ENCODE measurements around the gene GPATCH3.
"Not testable (repeated sequence)": the region's sequence is repeated elsewhere in the genome, so short reads cannot be mapped to it uniquely, and the experiment has no call there.

GPATCH3 gene

GRCh38 chr1:26881611-26882010 lies 18.7 kb downstream of the GPATCH3 start:
- not testable (repeated sequence) for H3K4me1 ChIP-seq (ENCODE audit: control insufficient read depth, insufficient read depth, low read length); H3K27ac ChIP-seq (ENCODE audit: low read depth, low read length); H3K4me3 ChIP-seq (ENCODE audit: low read length); H3K27me3 ChIP-seq (ENCODE audit: control insufficient read depth, insufficient read depth, low read length); H3K9ac ChIP-seq (ENCODE audit: low read length)
- peaks cover 46% of the 10 kb centered on the region for H3K36me3 ChIP-seq (ENCODE audit: control insufficient read depth, insufficient read depth, low read length)

DNA sequence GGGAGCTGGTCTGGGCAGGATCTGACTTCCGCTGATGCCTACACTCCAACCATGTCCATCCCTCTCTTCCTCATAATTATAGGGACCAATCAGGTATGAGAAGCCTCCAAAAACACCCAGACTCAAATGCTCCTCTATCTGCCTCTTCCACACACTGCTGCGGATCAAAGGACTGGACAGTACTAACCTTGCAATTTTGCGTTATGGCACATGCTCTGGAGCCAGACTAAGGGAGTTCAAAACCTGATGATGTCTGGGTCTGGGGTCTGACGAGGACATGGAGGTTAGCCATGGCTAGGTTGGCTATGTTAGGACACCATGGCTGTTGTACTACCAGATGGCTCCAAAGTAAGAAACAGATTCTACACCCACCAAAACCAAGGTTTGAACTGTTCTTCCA lies 20.5 kb downstream of the GPATCH3 start:
- H3K4me1 ChIP-seq (ENCODE audit: control insufficient read depth, insufficient read depth, low read length) = no peaks in the 10 kb centered on the region
- H3K27me3 ChIP-seq (ENCODE audit: control insufficient read depth, insufficient read depth, low read length) = no peaks in the 10 kb centered on the region
- H3K36me3 ChIP-seq (ENCODE audit: control insufficient read depth, insufficient read depth, low read length) = peaks cover 37% of the 10 kb centered on the region
- no peak overlapping the region for H3K9ac ChIP-seq (ENCODE audit: low read length)
- H3K27ac ChIP-seq (ENCODE audit: low read depth, low read length) = no peak overlapping the region
- no peak overlapping the region for H3K4me3 ChIP-seq (ENCODE audit: low read length)

DNA sequence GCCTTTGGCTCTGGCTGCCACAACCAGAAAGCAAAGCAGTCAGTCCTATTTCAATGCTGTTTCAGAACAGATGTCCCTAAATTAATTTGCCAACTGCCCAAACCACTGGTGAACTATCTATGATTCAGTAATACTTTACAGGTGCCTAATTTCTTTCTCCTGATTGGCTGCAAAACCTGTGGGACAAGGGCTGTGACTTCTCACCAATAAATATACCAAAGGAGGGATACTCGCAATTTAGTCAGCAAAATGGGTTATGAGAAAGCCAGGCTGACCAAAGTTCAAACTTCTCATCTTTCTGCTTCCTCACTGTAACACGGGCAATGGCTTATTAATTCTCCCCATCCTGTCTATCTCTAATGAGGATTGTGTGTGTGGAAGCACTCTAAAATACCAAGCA lies 22.9 kb downstream of the GPATCH3 start:
- no peak overlapping the region for H3K4me3 ChIP-seq (ENCODE audit: low read length)
- H3K27ac ChIP-seq (ENCODE audit: low read depth, low read length) = no peak overlapping the region
- no peak overlapping the region for H3K9ac ChIP-seq (ENCODE audit: low read length)
- peaks cover 18% of the 10 kb centered on the region for H3K36me3 ChIP-seq (ENCODE audit: control insufficient read depth, insufficient read depth, low read length)
- no peaks in the 10 kb centered on the region for H3K4me1 ChIP-seq (ENCODE audit: control insufficient read depth, insufficient read depth, low read length)
- H3K27me3 ChIP-seq (ENCODE audit: control insufficient read depth, insufficient read depth, low read length) = no peaks in the 10 kb centered on the region

- Histone ChIP-seq H3K4me1 (ENCODE audit: control insufficient read depth, insufficient read depth, low read length) (no peaks in the 10 kb centered on the region), H3K9ac (ENCODE audit: low read length) (no peak overlapping the region), H3K4me3 (ENCODE audit: low read length) (no peak overlapping the region), H3K27ac (ENCODE audit: low read depth, low read length) (no peak overlapping the region), H3K36me3 (ENCODE audit: control insufficient read depth, insufficient read depth, low read length) (peaks cover 8% of the 10 kb centered on the region), H3K27me3 (ENCODE audit: control insufficient read depth, insufficient read depth, low read length) (no peaks in the 10 kb centered on the region)
Observed at GRCh38 chr1:26874896-26875295, 25.4 kb downstream of the GPATCH3 start.

- not testable (repeated sequence) for H3K27me3 ChIP-seq (ENCODE audit: control insufficient read depth, insufficient read depth, low read length); H3K4me1 ChIP-seq (ENCODE audit: control insufficient read depth, insufficient read depth, low read length); H3K36me3 ChIP-seq (ENCODE audit: control insufficient read depth, insufficient read depth, low read length); H3K4me3 ChIP-seq (ENCODE audit: low read length); H3K9ac ChIP-seq (ENCODE audit: low read length); H3K27ac ChIP-seq (ENCODE audit: low read depth, low read length)
Observed at GRCh38 chr1:26873097-26873496, 27.2 kb downstream of the GPATCH3 start.

DNA sequence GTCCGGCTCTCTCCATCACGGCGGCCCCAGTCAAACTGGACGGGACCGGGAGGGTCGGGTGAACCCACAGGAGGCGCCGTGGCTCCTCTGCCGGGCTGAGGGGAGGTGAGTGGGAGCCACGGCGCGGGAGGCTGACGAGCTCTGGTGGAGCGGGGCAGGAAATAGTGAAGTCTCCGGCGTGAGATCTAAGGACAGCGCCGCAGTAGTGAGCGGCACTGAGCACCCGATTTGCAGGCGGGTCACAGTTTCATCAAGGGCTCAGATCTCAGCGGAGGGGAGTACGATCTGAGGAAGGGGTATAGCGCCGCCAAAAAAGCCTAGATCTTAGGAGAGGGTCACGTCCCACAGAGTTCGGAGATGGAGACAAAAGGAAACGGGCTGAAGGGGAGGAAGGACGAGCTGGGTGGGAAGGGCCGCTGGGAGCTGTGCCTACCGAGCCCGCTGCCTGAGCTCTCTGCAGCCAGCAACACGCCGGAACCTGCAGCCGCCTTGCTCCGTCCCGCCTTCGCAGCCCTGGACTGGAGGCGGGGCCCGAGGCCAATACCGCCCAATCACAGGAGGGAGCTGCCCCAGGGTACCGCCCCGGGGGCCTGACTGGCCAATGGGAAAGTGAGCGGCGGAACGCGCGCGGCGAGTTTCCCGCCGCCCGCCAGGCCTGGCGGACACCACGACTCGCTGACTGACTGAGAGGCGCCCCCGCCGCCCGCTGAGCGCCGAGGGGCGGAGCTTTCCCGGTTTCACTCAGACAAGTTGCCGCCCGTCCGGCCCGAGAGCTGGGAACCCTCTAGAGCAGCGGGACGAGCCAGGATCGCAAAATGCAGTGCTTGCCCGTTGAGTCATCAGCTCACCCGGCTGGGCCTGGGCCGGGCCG lies 35.4 kb downstream of the GPATCH3 start:
- H3K9ac ChIP-seq (ENCODE audit: low read length) = peak overlapping the region; percentile 97
- no peaks in the 10 kb centered on the region for H3K36me3 ChIP-seq (ENCODE audit: control insufficient read depth, insufficient read depth, low read length)

DNA sequence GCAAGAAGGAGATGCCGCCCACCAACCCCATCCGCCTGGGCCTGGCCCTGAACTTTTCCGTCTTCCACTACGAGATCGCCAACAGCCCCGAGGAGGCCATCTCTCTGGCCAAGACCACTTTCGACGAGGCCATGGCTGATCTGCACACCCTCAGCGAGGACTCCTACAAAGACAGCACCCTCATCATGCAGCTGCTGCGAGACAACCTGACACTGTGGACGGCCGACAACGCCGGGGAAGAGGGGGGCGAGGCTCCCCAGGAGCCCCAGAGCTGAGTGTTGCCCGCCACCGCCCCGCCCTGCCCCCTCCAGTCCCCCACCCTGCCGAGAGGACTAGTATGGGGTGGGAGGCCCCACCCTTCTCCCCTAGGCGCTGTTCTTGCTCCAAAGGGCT lies 36.6 kb downstream of the GPATCH3 start:
- Histone ChIP-seq H3K9ac (ENCODE audit: low read length) (peak overlapping the region; percentile 50), H3K4me1 (ENCODE audit: control insufficient read depth, insufficient read depth, low read length) (peaks cover 13% of the 10 kb centered on the region), H3K27ac (ENCODE audit: low read depth, low read length) (no peak overlapping the region)

More for the DNA sequence above, 35.4 kb downstream of the GPATCH3 start:
- Histone ChIP-seq H3K4me3 (ENCODE audit: low read length) (peak overlapping the region; percentile 88), H3K27me3 (ENCODE audit: control insufficient read depth, insufficient read depth, low read length) (no peaks in the 10 kb centered on the region), H3K4me1 (ENCODE audit: control insufficient read depth, insufficient read depth, low read length) (peaks cover 8% of the 10 kb centered on the region), H3K27ac (ENCODE audit: low read depth, low read length) (peak overlapping the region; percentile 99)

DNA sequence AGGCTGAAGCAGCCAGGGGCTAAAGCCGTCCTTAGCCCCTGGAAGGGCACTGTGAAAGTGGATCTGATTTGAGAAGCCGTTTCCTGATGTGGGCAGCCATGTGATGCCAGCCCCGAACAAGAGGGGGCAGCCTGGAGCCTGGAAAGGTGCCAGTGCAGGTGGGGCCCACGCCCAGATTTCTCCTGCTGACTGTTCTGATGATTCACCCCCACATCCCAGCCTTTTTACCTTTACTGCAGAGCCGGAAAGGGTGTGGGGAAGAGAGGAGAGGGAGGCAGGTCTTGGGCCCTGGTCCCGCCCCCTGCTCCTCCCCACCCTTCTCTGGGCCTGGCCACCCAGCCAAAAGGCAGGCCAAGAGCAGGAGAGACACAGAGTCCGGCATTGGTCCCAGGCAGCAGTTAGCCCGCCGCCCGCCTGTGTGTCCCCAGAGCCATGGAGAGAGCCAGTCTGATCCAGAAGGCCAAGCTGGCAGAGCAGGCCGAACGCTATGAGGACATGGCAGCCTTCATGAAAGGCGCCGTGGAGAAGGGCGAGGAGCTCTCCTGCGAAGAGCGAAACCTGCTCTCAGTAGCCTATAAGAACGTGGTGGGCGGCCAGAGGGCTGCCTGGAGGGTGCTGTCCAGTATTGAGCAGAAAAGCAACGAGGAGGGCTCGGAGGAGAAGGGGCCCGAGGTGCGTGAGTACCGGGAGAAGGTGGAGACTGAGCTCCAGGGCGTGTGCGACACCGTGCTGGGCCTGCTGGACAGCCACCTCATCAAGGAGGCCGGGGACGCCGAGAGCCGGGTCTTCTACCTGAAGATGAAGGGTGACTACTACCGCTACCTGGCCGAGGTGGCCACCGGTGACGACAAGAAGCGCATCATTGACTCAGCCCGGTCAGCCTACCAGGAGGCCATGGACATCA lies 37.2 kb downstream of the GPATCH3 start, which contains the start of gene SFN:
SFN (plus strand) TSS at position 369 of the 904 bp plus-strand sequence; CDS start at position 433, 64 bp downstream.
- Histone ChIP-seq H3K36me3 (ENCODE audit: control insufficient read depth, insufficient read depth, low read length) (no peaks in the 10 kb centered on the region), H3K27ac (ENCODE audit: low read depth, low read length) (no peak within 1 kb of the TSS), H3K4me1 (ENCODE audit: control insufficient read depth, insufficient read depth, low read length) (peaks cover 13% of the 10 kb centered on the region), H3K9ac (ENCODE audit: low read length) (peak within 1 kb of the TSS; percentile 50), H3K4me3 (ENCODE audit: low read length) (peak within 1 kb of the TSS; percentile 84), H3K27me3 (ENCODE audit: control insufficient read depth, insufficient read depth, low read length) (no peaks in the 10 kb centered on the region)

More for the DNA sequence above, 36.6 kb downstream of the GPATCH3 start:
- Histone ChIP-seq H3K4me3 (ENCODE audit: low read length) (peak overlapping the region; percentile 84), H3K27me3 (ENCODE audit: control insufficient read depth, insufficient read depth, low read length) (no peaks in the 10 kb centered on the region), H3K36me3 (ENCODE audit: control insufficient read depth, insufficient read depth, low read length) (no peaks in the 10 kb centered on the region)

DNA sequence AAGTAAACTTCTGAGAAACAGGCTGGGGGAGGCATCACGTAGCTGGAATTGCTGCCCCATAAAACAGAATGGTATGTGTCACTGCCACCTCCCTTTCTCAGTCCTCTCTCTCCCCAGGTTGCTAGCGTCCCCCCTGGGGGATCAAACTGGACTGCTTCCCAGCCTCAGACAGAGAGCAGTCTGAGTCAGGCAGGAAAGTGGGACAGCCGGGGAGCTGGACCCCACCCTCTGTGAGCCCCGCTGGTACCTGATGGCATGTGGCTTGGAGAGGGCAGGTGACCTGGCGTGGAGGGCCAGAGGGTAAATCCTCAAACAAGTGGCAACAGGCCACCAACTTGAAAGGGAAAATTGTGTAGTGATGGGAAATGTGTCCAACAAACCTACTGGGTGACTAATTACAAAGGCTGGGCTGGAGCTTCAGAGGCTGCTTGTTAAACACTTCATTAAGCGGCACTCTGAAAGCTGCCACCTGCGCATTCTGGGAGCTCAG lies 38.3 kb downstream of the GPATCH3 start:
- H3K36me3 ChIP-seq (ENCODE audit: control insufficient read depth, insufficient read depth, low read length) = no peaks in the 10 kb centered on the region
- H3K9ac ChIP-seq (ENCODE audit: low read length) = no peak overlapping the region
- H3K27me3 ChIP-seq (ENCODE audit: control insufficient read depth, insufficient read depth, low read length) = no peaks in the 10 kb centered on the region
- peaks cover 13% of the 10 kb centered on the region for H3K4me1 ChIP-seq (ENCODE audit: control insufficient read depth, insufficient read depth, low read length)
- no peak overlapping the region for H3K4me3 ChIP-seq (ENCODE audit: low read length)
- no peak overlapping the region for H3K27ac ChIP-seq (ENCODE audit: low read depth, low read length)

DNA sequence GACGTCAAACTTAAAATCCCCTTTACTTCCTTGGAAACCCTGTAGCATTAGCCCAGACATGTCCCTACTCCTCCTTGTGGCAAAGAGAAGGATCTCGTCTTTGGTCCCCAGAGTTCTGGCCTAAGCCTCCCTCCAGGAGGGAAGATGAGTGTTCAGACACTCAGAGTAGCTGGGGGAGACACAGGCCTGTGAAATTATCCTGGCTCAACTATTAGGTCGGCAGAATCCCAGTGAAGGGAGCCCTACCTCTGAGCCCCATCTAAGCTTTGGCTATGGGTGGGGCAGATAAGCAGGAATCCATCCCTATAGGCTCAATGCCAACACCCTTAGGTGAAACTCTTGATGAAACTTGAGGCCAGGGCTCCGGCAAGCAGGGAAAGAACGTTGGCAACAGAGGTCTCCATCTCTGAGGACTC lies 39.0 kb downstream of the GPATCH3 start:
- H3K4me1 ChIP-seq (ENCODE audit: control insufficient read depth, insufficient read depth, low read length) = peaks cover 13% of the 10 kb centered on the region
- H3K4me3 ChIP-seq (ENCODE audit: low read length) = no peak overlapping the region
- no peak overlapping the region for H3K9ac ChIP-seq (ENCODE audit: low read length)
- H3K27me3 ChIP-seq (ENCODE audit: control insufficient read depth, insufficient read depth, low read length) = no peaks in the 10 kb centered on the region
- peaks cover under 1% of the 10 kb centered on the region for H3K36me3 ChIP-seq (ENCODE audit: control insufficient read depth, insufficient read depth, low read length)
- H3K27ac ChIP-seq (ENCODE audit: low read depth, low read length) = no peak overlapping the region

GRCh38 chr1:26858891-26859640 lies 41.2 kb downstream of the GPATCH3 start:
- H3K27ac ChIP-seq (ENCODE audit: low read depth, low read length) = no peak overlapping the region
- H3K9ac ChIP-seq (ENCODE audit: low read length) = no peak overlapping the region
- no peaks in the 10 kb centered on the region for H3K27me3 ChIP-seq (ENCODE audit: control insufficient read depth, insufficient read depth, low read length)
- peaks cover 7% of the 10 kb centered on the region for H3K4me1 ChIP-seq (ENCODE audit: control insufficient read depth, insufficient read depth, low read length)
- H3K4me3 ChIP-seq (ENCODE audit: low read length) = no peak overlapping the region
- H3K36me3 ChIP-seq (ENCODE audit: control insufficient read depth, insufficient read depth, low read length) = peaks cover 5% of the 10 kb centered on the region

DNA sequence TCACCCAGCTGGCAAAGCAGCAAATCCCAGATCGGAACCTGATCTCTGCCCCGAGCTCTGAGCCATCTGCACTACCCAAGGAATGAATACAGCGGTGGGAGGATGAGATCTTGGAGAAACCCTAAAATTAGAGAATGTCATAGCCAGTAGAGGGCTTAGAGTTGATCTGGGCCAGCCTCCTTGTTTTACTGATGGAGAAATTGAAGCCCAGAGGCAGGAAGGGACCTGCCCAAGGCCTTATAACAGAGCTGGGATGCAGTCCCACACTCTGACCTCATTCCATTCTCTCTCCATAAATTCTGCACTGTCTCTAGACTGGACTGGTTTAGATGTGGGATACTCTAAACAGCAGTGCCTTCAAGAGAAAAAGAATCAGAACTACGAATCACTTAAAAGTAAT lies 42.1 kb downstream of the GPATCH3 start:
- H3K27ac ChIP-seq (ENCODE audit: low read depth, low read length) = no peak overlapping the region
- H3K36me3 ChIP-seq (ENCODE audit: control insufficient read depth, insufficient read depth, low read length) = peaks cover 10% of the 10 kb centered on the region
- H3K27me3 ChIP-seq (ENCODE audit: control insufficient read depth, insufficient read depth, low read length) = no peaks in the 10 kb centered on the region
- H3K9ac ChIP-seq (ENCODE audit: low read length) = no peak overlapping the region
- H3K4me3 ChIP-seq (ENCODE audit: low read length) = no peak overlapping the region
- H3K4me1 ChIP-seq (ENCODE audit: control insufficient read depth, insufficient read depth, low read length) = peaks cover 5% of the 10 kb centered on the region

Measured in rectal smooth muscle tissue (tissue), 1 donor.